Gastrocnemius medialis (tissue), 4 donors: ENCODE results near the gene MCUB.

ENCODE experiments used
- CTCF ChIP-seq, 5 experiments: fragments of 450-650 bp in 3 of 5; fragments of 200-600 bp in 2 of 5; sonication (generic) in 2 of 5; IDR thresholded peaks in 4 of 5; conservative IDR thresholded peaks in 1 of 5; 1 replicate in 4 of 5; 2 replicates in 1 of 5; pipeline ENCODE4 v1.5.1; 2016 to 2019; ENCODE audit warnings: antibody characterized with exemption in 5 of 5, mild to moderate bottlenecking in 3 of 5, moderate library complexity in 3 of 5
- POLR2A ChIP-seq, 2 donors: fragments of 450-650 bp; IDR thresholded peaks; one replicate each; pipeline ENCODE4 v1.6.1; 2017; ENCODE audit warnings: antibody characterized with exemption in 2 of 2, mild to moderate bottlenecking in 2 of 2, moderate library complexity in 2 of 2

GRCh38 chr4:109554971-109555370, 5.1 kb upstream of the MCUB start:
- TF ChIP-seq POLR2A (IDR thresholded peaks at IDR 0.05) (no peak), CTCF (IDR thresholded peaks at IDR 0.05 in 4 of 5, conservative IDR thresholded peaks at IDR 0.05 in 1 of 5) (no peak)
